ENCODE data around the gene SLC19A2.
"Not testable (repeated sequence)": the region's sequence is repeated elsewhere in the genome, so short reads cannot be mapped to it uniquely, and the experiment has no call there.

The SLC19A2 gene, protein sequence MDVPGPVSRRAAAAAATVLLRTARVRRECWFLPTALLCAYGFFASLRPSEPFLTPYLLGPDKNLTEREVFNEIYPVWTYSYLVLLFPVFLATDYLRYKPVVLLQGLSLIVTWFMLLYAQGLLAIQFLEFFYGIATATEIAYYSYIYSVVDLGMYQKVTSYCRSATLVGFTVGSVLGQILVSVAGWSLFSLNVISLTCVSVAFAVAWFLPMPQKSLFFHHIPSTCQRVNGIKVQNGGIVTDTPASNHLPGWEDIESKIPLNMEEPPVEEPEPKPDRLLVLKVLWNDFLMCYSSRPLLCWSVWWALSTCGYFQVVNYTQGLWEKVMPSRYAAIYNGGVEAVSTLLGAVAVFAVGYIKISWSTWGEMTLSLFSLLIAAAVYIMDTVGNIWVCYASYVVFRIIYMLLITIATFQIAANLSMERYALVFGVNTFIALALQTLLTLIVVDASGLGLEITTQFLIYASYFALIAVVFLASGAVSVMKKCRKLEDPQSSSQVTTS

DNA sequence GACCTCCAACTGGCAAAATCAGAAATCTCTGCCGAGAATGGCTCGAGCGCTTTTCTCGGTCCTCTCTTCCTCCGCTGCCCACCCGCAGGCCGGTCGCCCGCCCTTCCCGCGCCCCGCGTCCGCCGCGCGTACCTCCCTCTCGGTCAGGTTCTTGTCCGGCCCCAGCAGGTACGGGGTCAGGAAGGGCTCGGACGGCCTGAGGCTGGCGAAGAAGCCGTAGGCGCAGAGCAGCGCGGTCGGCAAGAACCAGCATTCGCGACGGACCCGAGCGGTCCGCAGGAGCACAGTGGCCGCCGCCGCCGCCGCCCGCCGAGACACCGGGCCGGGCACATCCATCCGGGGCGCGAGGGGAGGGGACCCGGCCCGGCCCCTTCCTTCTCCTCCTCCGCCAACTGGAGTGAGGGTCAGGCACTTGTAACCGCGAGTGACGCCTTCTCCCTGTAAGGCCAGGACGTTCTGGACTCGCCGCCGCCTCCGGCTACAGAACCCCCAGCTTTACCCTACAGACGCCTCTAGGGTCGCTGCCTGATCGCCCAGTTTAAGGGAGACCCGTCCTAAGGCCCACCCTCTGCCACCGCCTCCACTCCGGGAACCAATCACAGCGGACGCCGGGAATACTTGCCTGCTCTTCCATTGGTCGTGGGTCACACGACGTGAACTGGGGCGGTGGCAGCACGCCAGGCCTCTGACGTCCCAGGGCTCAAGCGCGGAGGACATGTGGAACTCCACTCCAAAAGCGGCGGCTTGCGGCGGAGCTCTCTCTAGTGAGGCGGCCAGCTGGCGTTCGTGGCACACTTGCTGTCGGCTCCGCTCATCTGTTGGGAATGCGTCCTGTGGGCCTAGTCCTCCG, at the start of gene SLC19A2:
SLC19A2 (minus strand) TSS at position 514 of the 850 bp plus-strand sequence; CDS start at position 336, 178 bp downstream.
- in situ Hi-C loops (cut with HindIII; ENCODE audit: low sequenced_read_pairs), result no loop called here
- peak within 1 kb of the TSS; percentile 63 for H3K4me3 ChIP-seq (ENCODE audit: low read depth, low read length)
- peak; percentile 100 for DNase-seq (ENCODE audit: low read depth, low spot score)
- peak; percentile 29 for TF ChIP-seq CTCF (IDR thresholded peaks at IDR 0.05; ENCODE audit: low read depth, low read length)

DNA sequence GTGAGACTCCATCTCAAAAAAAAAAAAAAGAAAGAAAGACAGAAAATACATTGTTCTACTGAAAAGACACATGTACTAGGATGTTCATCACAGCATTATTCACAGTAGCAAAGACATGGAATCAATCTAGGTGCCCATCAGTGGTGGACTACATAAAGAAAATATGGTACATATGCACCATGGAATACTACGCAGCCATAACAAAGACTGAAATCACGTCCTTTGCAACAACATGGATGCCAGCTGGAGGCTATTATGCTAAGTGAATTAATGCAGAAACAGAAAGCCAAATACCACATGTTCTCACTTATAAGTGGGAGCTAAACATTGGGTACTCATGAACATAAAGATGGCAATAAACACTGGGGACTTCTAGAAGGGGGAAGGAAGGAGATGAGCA, 48.9 kb upstream of the SLC19A2 start:
- in situ Hi-C loops (cut with HindIII; ENCODE audit: low sequenced_read_pairs), result no loop called here
- no peak for TF ChIP-seq CTCF (IDR thresholded peaks at IDR 0.05; ENCODE audit: low read depth, low read length)
- no peak for DNase-seq (ENCODE audit: low read depth, low spot score)
- H3K4me3 ChIP-seq (ENCODE audit: low read depth, low read length), result no peak overlapping the region

DNA sequence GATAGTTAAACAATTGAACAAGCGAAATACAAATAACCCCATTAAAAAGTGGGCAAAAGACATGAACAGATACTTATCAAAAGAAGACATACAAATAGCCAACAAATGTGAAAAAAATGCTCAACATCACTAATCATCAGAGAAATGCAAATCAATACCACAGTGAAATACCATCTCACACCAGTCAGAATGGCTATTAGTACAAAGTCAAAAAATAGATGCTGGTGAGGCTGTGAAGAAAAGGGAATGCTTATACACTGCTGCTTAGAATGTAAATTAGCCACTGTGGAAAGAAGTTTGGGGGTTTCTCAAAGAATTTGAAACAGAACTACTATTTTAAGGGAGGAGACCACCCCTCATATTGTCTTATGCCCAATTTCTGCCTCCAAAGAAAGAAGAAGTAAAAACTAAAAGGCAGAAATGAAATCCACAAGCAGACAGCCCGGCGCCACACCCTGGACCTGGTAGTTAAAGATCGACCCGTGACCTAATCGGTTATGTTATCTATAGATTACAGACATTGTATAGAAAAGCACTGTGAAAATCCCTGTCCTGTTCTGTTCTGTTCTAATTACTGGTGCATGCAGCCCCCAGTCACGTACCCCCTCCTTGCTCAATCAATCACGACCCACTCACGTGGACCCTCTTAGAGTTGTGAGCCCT, 47.9 kb upstream of the SLC19A2 start:
- H3K4me3 ChIP-seq (ENCODE audit: low read depth, low read length); in situ Hi-C loops (cut with HindIII; ENCODE audit: low sequenced_read_pairs); DNase-seq (ENCODE audit: low read depth, low spot score): not testable (repeated sequence)

- no peak for DNase-seq (ENCODE audit: low read depth, low spot score)
- no peak for TF ChIP-seq CTCF (IDR thresholded peaks at IDR 0.05; ENCODE audit: low read depth, low read length)
- no peak overlapping the region for H3K4me3 ChIP-seq (ENCODE audit: low read depth, low read length)
- in situ Hi-C loops (cut with HindIII; ENCODE audit: low sequenced_read_pairs), result no loop called here
These were observed 44.7 kb upstream of the SLC19A2 start for GRCh38 chr1:169530448-169530847.

- no peak overlapping the region for H3K4me3 ChIP-seq (ENCODE audit: low read depth, low read length)
- in situ Hi-C loops (cut with HindIII; ENCODE audit: low sequenced_read_pairs), result no loop called here
- TF ChIP-seq CTCF (IDR thresholded peaks at IDR 0.05; ENCODE audit: low read depth, low read length), result no peak
- DNase-seq (ENCODE audit: low read depth, low spot score), result peak; percentile 15
These were observed 43.4 kb upstream of the SLC19A2 start for GRCh38 chr1:169529068-169529642.

DNA sequence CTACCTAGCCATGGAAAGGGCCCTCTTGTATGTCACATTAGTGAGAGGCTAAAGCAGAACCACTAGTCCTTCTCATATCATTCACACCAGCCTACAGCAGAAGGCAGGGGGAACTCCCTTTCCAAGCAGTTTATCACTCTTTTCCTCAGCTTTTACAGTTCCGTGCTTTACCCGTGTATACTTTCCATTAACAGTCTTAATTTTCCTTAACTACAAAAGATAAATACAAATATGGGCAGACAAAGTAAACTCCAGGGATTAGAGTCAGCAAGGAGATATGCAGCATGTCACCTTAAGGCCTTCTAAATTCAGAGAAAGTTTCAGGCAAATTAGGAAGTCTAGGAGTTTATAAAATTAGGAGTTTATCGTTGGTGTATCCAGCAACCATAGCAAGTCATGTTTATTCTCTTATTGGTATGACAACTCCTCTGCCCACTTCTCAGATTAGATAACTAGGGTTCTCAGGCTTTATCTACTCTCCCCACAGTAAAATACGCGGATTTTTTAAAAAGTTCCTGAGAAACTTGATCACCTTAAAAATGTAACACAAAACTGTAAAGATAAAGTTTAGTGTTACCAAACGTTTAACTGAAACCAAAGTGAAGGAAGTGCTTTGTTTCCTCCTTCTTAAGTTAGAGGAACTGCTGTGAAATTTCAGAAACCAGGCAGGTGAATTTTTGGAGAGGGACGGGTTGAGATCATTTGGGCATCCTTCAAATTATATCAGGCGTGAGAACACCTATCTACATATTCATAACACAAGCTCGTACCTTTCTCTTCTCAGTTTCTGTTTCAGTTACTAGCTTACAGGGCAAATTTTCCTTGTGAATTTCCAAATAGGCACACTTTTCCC, 42.7 kb upstream of the SLC19A2 start:
- in situ Hi-C loops (cut with HindIII; ENCODE audit: low sequenced_read_pairs), result no loop called here
- H3K4me3 ChIP-seq (ENCODE audit: low read depth, low read length), result no peak overlapping the region
- TF ChIP-seq CTCF (IDR thresholded peaks at IDR 0.05; ENCODE audit: low read depth, low read length), result no peak
- DNase-seq (ENCODE audit: low read depth, low spot score), result no peak

Data from astrocyte of the spinal cord (primary cell).